HG02840 (cell line): Measurements from ENCODE around the gene KRTAP2-1.
"Not testable (repeated sequence)": the region's sequence is repeated elsewhere in the genome, so short reads cannot be mapped to it uniquely, and the experiment has no call there.

Experiments
- ATAC-seq: cut with Tn5 transposase; IDR thresholded peaks from one replicate; pipeline ENCODE4 v1.9.1; 2021; ENCODE audit warnings: mild to moderate bottlenecking, moderate library complexity, moderate number of reproducible peaks; ENCODE audit not compliant: unreplicated experiment, low FRiP score

KRTAP2-1 gene

DNA sequence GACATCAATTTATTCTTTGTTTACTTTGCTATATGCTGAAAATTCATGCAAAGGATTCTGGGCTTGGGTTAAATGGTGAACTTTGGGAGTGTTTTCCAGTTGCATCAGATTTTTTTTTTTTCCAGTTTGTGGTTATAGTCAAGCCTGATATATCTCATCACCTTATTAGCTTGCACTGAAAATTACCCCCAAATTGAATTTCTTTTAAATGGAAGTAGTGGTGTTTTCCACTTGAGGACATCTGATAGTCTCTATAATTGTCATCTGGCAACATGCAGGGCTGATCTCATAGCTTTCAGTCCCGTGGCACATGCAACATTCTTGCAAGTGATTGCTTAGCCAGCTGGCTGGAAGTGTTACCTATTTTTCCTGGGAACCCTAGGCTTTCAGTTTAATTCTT is 33.5 kb downstream of the KRTAP2-1 start:
- ATAC-seq: no peak

DNA sequence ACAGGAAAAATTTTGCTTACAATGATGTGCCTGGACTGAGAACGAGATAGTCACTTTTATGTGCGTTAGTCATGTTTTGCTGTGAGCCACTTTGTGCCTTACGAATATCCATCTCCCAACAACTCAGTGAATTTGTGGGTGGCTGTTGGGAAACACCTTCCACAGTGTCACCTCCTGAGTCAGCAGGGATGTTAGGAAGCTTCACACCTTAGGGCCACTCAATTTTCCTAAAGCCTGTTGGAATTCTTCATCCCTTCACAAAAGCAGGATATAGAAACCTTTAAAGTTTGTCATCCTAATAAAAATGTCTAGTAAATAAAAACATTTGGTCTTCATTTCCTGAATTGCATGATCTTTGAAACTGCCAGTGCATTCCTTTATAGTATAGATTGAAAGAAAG is 33.9 kb downstream of the KRTAP2-1 start:
- no peak for ATAC-seq

DNA sequence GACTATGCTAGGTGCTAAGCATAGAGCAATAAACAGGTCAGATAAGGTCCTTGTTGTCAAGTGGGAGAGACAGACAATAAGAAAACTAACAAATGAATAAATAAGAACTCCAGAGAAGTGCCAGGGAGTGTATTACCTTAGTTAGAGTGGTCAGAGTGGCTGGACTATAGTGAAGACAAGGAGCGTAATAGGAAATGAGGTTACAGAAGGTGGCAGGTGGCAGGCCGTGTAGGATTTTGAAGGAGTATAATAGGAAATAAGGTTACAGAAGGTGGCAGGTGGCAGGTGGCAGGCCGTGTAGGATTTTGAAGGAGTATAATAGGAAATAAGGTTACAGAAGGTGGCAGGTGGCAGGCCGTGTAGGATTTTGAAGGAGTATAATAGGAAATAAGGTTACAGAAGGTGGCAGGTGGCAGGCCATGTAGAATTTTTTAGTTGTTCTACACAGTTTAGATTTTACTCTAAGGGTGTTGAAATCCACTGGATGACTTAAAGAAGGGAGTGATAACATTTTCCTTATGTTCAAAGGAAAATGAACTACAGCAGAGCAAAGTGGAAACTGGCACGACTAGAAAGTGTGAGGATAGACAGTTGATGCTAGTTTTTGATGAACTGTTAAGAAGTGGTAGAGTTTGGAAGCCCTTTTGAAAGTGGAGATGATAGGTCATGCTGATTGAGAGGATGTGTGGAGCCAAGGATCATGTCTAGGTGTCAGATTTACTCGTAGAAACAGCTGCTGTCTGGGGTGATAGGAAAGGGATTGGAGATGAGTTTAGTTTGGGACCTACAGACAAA is 34.6 kb downstream of the KRTAP2-1 start:
- no peak for ATAC-seq

DNA sequence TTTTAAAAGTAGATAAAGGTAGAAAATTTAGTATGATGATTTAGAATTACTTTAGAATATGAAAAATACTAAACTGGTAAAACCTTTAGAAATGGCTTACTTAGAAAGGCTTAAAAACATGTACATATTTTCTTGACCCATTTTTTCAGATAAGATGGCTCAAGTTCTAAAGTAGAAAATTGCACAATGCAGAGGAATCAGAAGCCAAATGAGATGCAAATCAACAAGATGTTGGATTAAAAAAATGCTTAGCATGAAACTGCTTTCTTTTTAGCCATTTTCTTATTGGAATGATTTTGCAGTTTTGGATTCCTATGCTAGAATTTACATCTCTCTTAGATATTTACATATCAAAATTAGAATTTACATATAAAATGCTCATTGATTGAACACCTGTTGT is 36.7 kb downstream of the KRTAP2-1 start:
- no peak for ATAC-seq

DNA sequence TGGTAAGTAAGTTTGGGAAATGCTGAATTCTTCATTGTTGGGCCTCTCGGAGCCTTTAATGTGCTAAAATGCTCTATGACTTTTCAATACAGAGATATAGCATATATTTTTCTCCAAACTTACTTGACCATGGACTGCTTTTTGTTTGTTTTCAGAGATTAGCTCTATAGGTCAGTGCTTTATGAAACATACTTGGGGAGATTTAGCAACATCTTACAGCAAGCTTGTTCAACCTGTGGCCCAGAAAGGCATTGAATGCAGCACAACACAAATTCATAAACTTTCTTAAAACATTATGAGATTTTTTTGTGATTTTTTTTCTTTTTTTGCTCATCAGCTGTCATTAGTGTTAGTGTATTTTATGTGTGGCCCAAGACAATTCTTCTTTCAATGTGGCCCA is 37.2 kb downstream of the KRTAP2-1 start:
- ATAC-seq: no peak

DNA sequence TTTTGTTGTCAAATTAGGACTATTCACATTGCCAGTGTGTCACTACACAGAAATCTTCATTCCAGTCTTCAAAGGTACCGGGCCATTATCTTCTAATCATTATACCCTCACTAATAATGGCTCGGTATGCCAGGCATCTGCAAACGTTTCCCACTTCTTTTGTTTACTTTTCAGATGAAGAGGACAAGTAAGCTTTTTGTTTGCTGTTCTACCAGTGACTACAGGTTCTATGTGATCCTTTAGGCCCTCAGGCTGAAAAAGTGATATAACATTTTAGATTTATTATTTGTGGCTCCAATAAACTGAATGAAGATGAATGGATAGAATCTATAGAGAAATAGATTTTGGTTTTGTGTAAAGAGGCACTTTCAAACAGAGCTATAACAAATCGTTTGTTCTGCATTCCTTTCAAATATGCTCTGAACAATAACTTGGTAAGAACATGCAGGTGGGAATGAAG is 37.8 kb downstream of the KRTAP2-1 start:
- no peak for ATAC-seq

DNA sequence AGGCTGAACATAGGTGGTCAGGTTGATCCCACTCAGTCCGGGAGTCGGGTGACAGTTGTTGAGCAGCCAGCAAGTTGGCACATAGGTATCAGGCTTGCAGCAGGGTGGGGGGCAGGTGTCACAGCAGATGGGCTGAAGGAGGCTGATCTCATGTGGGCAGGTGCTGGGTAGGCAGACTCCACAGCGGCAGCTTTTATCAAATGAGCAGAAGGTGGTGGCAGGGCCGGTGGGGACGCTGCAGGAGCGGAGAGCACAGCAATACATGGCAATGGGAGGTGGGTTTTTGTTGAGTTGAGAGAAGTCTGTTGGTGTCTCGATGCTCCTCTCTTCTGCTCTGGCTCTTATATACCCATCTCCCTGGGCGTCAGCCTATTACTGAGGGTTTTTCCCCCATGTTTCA is 38.3 kb downstream of the KRTAP2-1 start, which contains the start of gene KRTAP3-1:
Gene KRTAP3-1 (minus strand): TSS at position 318 of the 400 bp plus-strand sequence. CDS start 54 bp downstream, at position 264.
- no peak for ATAC-seq

DNA sequence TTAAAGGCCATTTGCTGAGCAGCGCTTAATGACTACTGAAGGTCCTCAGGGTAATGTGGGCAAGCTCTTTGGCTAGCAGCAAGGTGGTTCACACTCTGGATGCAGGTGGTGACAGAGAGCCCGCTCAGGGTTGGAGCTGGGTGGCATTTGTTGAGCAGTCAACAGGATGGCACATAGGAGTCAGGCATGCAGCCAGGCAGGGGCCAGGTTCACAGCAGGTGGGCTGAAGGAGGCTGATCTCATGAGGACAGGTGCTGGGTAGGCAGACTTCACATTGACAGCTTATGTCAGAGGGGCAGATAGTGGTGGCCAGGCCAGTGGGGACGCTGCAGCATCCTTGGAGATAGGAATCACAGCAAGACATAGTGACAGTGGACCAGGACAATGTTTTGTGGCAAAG is 42.7 kb downstream of the KRTAP2-1 start:
- ATAC-seq: no peak

DNA sequence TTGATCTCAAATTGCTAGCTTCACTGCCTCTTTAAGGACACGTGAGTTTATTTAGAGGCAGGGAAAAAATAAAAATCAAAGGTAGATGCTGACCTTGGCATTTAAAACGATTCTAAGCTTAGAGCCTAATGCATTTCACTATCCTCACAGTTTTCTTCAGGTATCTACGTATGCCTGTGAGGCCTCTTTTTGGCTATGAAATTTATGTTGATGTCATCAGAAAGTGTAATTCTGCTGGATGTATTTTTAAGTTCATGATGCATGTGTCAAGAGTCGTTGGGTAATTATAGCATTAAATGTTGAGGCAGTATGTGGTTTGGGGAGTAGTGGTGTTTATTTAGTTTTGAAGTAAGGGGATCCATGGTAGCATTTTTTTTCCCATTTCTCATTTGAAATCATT is 43.2 kb downstream of the KRTAP2-1 start:
- ATAC-seq: no peak

DNA sequence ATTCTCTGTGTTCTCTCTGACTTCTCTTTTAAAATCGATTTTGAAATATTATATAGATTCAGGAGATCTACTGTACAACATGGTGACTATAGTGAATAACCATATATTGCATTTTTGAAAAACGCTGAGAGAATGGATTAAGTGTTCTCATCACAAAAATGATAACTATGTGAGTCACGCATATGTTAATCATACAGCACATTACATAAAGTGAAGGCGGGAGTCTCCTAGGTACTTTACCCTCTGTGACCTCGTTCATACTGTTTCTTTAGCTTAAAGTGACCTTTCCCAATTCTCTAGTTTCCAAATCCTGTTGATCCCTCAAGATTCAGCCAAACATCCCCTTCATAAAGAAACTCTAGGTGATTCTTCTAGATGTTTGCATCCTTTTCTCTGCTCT is 44.3 kb downstream of the KRTAP2-1 start:
- no peak for ATAC-seq

DNA sequence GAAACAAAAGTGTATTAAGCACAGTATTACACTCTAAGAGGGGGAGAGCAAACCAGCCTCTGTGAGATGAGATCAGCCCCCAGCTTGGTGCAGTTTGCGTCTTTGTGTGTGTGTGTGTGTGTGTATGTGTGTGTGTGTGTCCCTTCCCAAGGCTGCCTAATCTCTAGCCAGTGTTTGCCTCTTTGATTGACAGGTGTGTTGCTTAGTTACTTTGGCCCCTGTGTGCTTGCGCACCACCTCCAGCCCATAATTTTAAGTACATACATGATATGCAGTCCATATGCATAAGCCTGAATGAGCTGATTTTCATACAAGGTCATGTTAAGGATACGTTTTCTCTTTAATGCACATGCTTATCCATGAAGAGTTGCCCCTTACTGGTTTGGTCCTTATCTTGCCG is 45.3 kb downstream of the KRTAP2-1 start:
- no peak for ATAC-seq

DNA sequence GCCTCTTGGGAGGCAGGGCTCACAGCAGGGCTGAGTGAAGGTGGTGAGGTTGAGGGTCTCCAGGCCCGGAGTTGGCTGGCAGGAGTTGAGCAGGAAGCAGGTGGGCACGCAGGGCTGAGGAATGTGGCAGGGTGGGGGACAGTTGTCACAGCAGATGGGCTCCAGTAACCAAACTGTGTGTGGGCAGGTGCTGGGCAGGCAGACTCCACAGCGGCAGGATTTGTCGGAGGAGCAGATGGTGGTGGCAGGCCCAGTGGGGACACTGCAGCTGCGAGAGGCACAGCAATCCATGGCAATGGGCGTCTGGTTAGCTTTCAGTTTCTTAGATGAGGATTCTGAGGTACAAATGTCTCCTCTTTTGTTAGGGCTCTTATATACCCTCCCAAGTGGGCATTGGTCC is 47.6 kb downstream of the KRTAP2-1 start, which contains the start of gene KRTAP3-2:
Gene KRTAP3-2 (minus strand): TSS at position 344 of the 400 bp plus-strand sequence. CDS start 53 bp downstream, at position 291.
- ATAC-seq: not testable (repeated sequence)

DNA sequence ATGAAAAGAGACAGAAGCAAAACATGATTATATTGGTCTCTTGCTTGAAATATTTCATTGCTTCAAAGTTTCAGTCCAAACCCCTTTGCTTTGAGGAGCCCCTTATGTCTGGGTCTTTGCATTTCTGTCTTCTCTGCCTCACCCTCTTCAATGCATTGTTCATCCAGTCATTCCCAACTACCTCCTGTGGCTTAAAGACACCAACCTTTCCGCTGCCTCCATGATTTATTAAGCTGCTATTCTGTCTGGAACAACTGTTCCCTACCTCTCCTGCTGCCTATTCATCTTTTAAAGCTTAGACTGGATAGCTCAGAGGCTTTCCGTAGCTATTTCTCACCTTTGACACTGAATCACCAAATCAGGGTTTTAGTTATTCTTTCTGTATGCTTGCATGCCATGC is 49.8 kb downstream of the KRTAP2-1 start:
- ATAC-seq: no peak

DNA sequence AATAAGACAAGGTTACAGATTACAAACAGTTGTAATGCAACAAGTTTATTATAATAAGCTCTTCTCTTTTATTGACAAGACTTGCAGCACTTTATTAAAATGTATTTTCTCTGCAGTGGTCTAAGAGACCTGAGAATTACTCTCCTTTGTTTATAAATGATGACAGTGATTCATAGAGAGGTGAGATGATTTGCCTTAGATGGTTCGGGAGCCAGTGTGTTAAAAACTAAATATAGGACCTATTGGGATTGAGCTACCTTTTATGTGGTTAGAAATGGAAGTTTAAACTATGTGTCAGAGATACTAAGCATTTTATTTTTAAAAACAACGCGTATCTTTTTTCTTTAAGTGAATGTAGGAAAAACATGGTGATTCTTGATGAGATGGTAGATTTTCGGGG is 50.3 kb downstream of the KRTAP2-1 start:
- no peak for ATAC-seq
